Endothelial cell of umbilical vein (primary cell): ENCODE results near the gene GPD1.

Experiments used
- CTCF ChIP-seq, 2 donors: IDR thresholded peaks; 1 replicate in 1 of 2; 2 replicates in 1 of 2; pipeline ENCODE4 v1.5.1; 2011; ENCODE audit warnings: low read length in 2 of 2, mild to moderate bottlenecking in 2 of 2, moderate library complexity in 2 of 2, control low read depth in 1 of 2, inconsistent platforms in 1 of 2, low read depth in 1 of 2; ENCODE audit not compliant: insufficient read depth in 1 of 2; ENCODE audit errors: extremely low read depth in 1 of 2
- TF ChIP-seq, protein P1 (sequence below): IDR thresholded peaks from 2 replicates; pipeline ENCODE4 v1.6.1; 2011; ENCODE audit not compliant: insufficient read depth, insufficient read length

DNA sequence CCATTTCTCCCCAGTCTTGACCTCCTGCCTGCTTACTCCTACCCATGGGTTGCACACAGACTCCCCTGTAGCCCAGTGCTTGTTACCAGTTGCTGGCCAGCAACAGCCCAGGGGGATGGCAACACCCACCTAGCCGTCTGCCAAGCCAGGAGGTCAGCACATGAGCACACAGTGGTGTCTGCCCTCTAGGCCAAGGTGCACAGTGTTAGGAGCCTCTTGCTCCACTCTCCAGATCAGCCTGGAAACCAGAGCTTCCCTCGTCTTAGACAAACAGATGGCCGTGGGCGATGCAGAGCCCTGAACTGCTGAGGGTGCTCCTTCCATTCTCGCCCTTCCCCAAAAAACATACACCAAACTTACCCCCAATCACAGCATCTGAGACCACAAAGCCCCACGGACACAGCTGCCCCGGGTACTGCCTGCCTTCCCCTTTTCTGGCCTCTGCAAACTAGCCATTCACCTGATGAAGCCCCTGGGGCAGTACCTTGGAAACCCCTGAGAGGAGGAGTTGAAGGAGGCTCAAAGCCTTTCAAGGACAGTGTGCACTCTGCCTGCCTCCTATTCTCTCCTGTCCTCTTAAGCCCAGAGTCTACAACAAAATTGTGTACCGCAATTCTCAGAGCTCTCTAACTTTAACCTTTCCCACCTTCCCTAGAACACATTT is 1.0 kb upstream of the GPD1 start:
- TF ChIP-seq, protein P1, sequence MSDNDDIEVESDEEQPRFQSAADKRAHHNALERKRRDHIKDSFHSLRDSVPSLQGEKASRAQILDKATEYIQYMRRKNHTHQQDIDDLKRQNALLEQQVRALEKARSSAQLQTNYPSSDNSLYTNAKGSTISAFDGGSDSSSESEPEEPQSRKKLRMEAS: no peak
- no peak for TF ChIP-seq CTCF (IDR thresholded peaks at IDR 0.05; ENCODE audit: extremely low read depth in 1 of 2, insufficient read depth in 1 of 2, low read depth in 1 of 2, low read length in 2 of 2)
